Glutamatergic neuron (in vitro differentiated cells): Measurements from ENCODE around the gene CNOT9. TPM values are rescaled to one million over a fixed set of nuclear protein-coding genes. Genes with fewer than 3 reads are reported as not detected.

Experiments
- DNase-seq: peaks from one replicate; pipeline ENCODE4 v3.0.0; 2022
- H3K27ac Mint-ChIP-seq: one replicate; pipeline ENCODE4 v1.8.0; 2020; ENCODE audit warnings: mild to moderate bottlenecking, mixed read lengths, inconsistent platforms; ENCODE audit not compliant: unreplicated experiment
- H3K27me3 Mint-ChIP-seq: one replicate; pipeline ENCODE4 v1.8.0; 2020; ENCODE audit warnings: mild to moderate bottlenecking, moderate library complexity, mixed read lengths, inconsistent platforms; ENCODE audit not compliant: unreplicated experiment
- H3K36me3 Mint-ChIP-seq: one replicate; pipeline ENCODE4 v1.8.0; 2020; ENCODE audit warnings: mild to moderate bottlenecking, mixed read lengths, inconsistent platforms; ENCODE audit not compliant: unreplicated experiment
- H3K4me1 Mint-ChIP-seq: one replicate; pipeline ENCODE4 v1.8.0; 2020; ENCODE audit warnings: mild to moderate bottlenecking, low read depth, mixed read lengths, inconsistent platforms; ENCODE audit not compliant: unreplicated experiment
- H3K4me3 Mint-ChIP-seq: one replicate; pipeline ENCODE4 v1.8.0; 2020; ENCODE audit warnings: mild to moderate bottlenecking, mixed read lengths, inconsistent platforms; ENCODE audit not compliant: unreplicated experiment
- H3K9me3 Mint-ChIP-seq: one replicate; pipeline ENCODE4 v1.8.0; 2020; ENCODE audit warnings: mild to moderate bottlenecking, moderate library complexity, mixed read lengths, inconsistent platforms; ENCODE audit not compliant: unreplicated experiment
- total RNA-seq: library from RNA; stranded (reverse); fragmentation: NEBNext Ultra II Directional; extraction: Animal tissue kit (Norgen Biotek cat#: 25700); gene quantifications from one replicate; pipeline ENCODE4 v1.2.1, GENCODE V29; 2021; ENCODE audit not compliant: unreplicated experiment
- TF ChIP-seq, protein P1 (sequence below): fragments of 200-600 bp; sonication (generic); IDR thresholded peaks from one replicate; pipeline ENCODE4 v1.5.0; 2021; ENCODE audit not compliant: partially characterized antibody, unreplicated experiment

The CNOT9 gene
- total RNA-seq, 1 donor from 2014 or later = 58.1 TPM

DNA sequence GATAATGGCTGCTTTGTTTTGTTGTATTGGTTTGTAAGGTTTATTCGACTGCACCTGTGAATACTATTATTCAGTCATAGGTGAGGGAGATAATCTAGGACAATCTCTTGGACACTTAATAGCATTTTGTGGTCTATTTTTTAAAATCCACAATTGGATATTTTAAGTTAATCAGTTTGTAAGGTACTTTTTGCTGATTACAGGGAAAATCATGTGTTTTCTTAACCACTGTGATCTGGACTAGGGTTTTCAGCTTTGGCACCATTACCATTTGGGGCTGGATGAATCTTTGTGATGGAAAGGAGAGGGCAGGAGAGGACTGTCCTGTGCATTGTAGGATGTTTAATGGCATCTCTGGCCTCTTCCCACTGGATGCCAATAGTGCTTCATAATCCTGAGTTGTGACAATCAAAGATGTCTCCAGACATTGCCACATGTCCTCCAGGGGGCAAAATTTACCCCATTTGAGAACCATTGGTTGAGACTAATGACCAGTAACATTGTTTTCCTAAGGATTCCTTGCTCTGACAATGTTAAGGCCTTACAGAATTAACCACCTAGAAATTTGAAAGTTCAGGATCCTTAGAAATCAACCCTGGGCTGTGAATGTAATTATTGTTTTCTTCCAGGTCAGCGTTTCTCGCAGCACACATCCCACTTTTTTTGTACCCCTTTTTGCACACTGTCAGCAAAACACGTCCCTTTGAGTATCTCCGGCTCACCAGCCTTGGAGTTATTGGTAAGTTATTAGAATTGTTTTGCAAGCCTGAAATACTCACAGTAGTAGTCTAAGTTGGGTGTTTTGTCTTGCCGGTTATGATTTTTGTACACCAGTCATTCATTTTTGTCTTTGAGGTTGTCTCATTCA lies 15.6 kb downstream of the CNOT9 start:
- no peaks in the 10 kb centered on the region for H3K36me3 Mint-ChIP-seq
- H3K27me3 Mint-ChIP-seq = no peaks in the 10 kb centered on the region
- H3K4me3 Mint-ChIP-seq = no peak overlapping the region
- no peaks in the 10 kb centered on the region for H3K9me3 Mint-ChIP-seq
- no peak for DNase-seq
- no peaks in the 10 kb centered on the region for H3K4me1 Mint-ChIP-seq
- TF ChIP-seq, protein P1, sequence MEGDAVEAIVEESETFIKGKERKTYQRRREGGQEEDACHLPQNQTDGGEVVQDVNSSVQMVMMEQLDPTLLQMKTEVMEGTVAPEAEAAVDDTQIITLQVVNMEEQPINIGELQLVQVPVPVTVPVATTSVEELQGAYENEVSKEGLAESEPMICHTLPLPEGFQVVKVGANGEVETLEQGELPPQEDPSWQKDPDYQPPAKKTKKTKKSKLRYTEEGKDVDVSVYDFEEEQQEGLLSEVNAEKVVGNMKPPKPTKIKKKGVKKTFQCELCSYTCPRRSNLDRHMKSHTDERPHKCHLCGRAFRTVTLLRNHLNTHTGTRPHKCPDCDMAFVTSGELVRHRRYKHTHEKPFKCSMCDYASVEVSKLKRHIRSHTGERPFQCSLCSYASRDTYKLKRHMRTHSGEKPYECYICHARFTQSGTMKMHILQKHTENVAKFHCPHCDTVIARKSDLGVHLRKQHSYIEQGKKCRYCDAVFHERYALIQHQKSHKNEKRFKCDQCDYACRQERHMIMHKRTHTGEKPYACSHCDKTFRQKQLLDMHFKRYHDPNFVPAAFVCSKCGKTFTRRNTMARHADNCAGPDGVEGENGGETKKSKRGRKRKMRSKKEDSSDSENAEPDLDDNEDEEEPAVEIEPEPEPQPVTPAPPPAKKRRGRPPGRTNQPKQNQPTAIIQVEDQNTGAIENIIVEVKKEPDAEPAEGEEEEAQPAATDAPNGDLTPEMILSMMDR = no peak
- no peak overlapping the region for H3K27ac Mint-ChIP-seq

DNA sequence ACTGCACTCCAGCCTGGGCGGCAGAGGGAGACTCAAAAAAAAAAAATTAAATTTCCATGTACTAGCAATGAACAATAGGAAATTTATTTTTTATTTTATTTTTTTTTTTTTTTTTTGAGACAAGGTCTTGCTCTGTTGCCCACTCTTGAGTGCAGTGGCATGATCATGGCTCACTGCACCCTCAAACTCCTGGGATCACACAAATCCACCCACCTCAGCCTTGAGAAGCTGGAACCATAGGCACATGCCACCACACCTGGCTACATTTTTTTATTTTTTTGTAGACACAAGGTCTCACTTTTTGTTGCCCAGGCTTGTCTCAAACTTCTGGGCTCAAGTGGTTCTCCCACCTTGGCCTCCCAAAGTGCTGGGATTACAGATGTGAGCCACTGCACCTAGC lies 16.9 kb downstream of the CNOT9 start:
- no peak for DNase-seq
- Mint-ChIP-seq H3K4me3 (no peak overlapping the region), H3K27me3 (no peaks in the 10 kb centered on the region), H3K36me3 (no peaks in the 10 kb centered on the region), H3K4me1 (no peaks in the 10 kb centered on the region), H3K9me3 (no peaks in the 10 kb centered on the region), H3K27ac (no peak overlapping the region)
- TF ChIP-seq, protein P1 = no peak

DNA sequence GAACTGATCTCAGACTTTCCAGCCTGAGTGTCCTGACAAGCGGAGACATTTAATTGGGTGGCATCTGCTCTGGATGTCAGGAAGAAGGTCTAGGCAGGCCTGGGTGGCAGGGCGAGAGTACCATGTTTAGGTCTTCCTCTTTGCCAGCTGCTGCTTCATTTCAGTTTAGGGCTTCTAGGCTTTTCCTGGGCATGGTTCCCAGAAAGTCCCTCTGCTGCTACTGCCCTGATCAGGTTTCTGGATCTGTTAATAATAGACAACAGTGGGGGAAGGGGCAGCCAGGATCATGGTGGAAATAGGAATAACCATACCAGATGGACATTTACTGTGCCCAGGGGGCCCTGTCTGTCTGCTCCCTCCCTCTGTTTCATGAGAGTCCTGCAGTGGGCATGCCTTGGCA lies 36.8 kb downstream of the CNOT9 start:
- Mint-ChIP-seq H3K27me3 (peaks cover 4% of the 10 kb centered on the region), H3K27ac (no peak overlapping the region), H3K9me3 (peaks cover 1% of the 10 kb centered on the region), H3K4me1 (peaks cover 5% of the 10 kb centered on the region), H3K36me3 (no peaks in the 10 kb centered on the region), H3K4me3 (no peak overlapping the region)
- TF ChIP-seq, protein P1 = no peak
- no peak for DNase-seq

DNA sequence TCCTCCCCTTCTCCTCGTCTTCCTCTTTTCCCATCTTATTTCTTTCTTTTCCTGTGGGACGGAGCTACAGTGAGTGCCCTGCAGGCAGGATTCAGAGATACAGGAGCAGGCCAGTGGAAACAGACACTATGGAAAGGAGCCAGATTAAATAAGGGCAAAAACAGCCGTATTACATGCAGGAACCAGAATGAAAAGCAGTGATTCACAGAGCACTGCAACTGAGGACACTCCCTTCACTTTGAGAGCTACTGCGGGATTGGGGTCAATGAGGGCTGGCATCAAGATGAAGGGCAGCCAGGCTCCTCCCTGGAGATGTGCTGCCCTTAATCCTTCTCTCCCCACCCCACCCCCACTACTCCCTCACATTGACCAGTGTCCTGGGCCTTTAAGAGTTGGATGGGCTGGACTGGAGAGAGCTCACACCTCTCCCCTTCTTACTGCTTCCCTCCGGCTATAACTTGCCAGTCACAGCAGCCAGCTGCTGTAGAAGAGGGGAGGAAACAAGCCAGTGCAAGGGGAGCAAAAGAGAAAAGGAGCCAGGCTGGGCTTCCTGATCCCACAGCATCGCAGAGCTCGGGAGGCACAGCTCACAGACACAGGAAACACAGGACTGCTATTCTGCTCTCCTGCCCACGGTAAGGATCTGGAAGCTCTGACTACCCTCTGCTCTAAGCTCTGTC lies 38.9 kb downstream of the CNOT9 start, which contains the start of gene PLCD4:
Gene PLCD4, plus strand, starts transcription at position 464 of the 680 bp plus-strand sequence. CDS start 7,841 bp downstream, outside the sequence.
- H3K27ac Mint-ChIP-seq = no peak within 1 kb of the TSS
- DNase-seq = no peak
- H3K9me3 Mint-ChIP-seq = peaks cover 1% of the 10 kb centered on the region
- H3K4me3 Mint-ChIP-seq = no peak within 1 kb of the TSS
- H3K4me1 Mint-ChIP-seq = peaks cover 5% of the 10 kb centered on the region
- H3K27me3 Mint-ChIP-seq = peaks cover 8% of the 10 kb centered on the region
- no peaks in the 10 kb centered on the region for H3K36me3 Mint-ChIP-seq
- TF ChIP-seq, protein P1 = no peak
